ENCODE data around the gene GALR3.
A peak's percentile ranks its signal among the peaks of the same experiment; 100 is the strongest.

Gene GALR3

DNA sequence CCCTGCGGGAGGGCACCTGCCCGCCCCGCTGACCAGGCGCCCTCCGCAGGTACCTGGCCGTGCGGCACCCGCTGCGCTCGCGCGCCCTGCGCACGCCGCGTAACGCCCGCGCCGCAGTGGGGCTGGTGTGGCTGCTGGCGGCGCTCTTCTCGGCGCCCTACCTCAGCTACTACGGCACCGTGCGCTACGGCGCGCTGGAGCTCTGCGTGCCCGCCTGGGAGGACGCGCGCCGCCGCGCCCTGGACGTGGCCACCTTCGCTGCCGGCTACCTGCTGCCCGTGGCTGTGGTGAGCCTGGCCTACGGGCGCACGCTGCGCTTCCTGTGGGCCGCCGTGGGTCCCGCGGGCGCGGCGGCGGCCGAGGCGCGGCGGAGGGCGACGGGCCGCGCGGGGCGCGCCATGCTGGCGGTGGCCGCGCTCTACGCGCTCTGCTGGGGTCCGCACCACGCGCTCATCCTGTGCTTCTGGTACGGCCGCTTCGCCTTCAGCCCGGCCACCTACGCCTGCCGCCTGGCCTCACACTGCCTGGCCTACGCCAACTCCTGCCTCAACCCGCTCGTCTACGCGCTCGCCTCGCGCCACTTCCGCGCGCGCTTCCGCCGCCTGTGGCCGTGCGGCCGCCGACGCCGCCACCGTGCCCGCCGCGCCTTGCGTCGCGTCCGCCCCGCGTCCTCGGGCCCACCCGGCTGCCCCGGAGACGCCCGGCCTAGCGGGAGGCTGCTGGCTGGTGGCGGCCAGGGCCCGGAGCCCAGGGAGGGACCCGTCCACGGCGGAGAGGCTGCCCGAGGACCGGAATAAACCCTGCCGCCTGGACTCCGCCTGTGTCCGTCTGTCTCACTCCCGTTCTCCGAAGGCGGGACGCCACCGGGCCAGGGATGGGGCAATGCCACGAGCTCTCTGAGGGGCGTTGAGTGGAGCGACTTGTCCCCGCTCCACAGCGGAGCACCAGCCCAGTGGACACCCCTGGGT lies 1.8 kb downstream of the GALR3 start:
- no peak for DNase-seq (ENCODE audit: low read depth)

- no peak for DNase-seq (ENCODE audit: low read depth)
Measured at GRCh38 chr22:37827056-37827455, 3.9 kb downstream of the GALR3 start.

DNA sequence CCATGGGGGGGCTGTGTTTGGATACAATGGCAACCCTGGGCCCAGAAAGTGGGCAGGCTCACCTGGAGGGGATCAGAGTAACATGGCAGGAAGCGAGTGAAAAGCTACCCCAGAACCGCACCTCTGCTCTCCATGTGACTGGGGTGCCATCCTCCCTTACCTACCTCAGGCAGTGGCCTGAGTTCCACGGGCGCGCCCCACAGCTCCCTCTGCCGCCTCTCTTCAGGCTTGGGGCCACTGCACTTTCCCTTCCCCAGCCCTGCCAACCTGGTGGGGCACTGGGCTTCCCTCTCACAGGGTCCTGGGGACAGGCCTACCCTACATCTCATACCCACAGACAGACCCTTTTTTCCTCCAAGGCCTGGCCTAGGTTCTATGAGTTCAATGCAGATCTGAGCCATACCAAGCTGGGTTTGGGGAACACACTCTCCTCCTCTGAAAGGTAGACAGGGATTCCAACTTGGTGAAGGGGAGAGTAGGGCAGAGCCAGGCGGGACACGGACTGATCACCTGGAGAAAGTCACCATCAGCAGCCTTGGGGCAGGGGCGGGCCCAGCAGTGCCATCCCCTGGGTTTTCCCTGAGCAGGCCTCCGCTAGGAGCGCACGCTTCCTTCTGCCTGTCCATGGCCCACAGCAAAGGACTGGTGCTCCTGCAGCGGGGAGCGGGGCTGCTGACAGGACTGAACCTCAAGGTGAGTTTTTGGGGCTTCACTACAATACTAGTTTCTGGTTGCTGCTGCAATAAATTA lies 7.1 kb downstream of the GALR3 start:
- DNase-seq (ENCODE audit: low read depth), result no peak

DNA sequence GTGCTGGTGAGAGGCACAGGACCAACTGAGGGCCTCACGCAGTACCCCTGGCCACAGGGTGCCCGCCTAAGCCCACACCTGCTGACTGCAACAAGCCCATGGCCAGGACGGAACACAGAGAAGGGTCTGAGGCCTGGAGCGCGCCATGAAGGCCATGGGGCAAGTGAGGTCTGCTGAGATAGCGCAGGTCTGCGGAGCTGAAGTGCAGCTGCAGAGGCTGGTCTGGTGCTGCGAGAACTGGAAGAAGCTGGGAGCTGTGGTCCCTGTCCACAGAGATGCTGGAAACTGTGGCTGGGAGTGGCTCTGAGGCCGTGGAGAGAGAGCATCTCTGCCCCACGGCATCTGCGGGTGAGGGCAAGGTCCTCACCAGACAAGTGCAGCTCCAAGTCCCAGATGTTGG lies 8.3 kb downstream of the GALR3 start:
- DNase-seq (ENCODE audit: low read depth), result no peak

- DNase-seq (ENCODE audit: low read depth), result no peak
Measured at GRCh38 chr22:37832022-37832857, 9.1 kb downstream of the GALR3 start.

GRCh38 chr22:37842015-37842793 lies 19.0 kb downstream of the GALR3 start:
- DNase-seq (ENCODE audit: low read depth), result no peak

- no peak for DNase-seq (ENCODE audit: low read depth)
Measured at GRCh38 chr22:37843741-37844089, 20.5 kb downstream of the GALR3 start.

GRCh38 chr22:37844904-37845329 lies 21.7 kb downstream of the GALR3 start:
- DNase-seq (ENCODE audit: low read depth), result no peak

GRCh38 chr22:37846433-37846832 lies 23.3 kb downstream of the GALR3 start:
- no peak for DNase-seq (ENCODE audit: low read depth)

DNA sequence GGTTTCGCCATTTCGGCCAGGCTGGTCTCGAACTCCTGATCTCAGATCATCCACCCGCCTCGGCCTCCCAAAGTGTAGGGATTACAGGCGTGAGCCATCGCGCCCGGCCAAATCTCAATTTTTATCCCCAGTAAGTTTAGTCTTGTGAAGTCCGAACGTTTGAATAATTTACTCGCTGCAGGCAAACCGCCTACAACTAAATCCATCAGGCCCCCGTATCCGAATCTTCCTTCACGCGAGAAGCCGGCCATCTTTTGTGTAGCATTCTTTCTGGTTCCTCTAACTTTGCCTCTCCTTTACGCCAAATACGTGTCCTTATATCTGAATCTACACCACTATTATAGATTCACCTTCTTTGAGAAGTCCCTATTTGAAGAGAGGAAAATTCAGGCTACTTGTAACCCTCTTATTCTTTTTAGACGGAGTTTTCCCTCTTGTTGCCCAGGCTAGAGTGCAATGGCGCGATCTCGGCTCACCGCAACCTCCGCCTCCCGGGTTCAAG lies 25.5 kb downstream of the GALR3 start:
- no peak for DNase-seq (ENCODE audit: low read depth)

DNA sequence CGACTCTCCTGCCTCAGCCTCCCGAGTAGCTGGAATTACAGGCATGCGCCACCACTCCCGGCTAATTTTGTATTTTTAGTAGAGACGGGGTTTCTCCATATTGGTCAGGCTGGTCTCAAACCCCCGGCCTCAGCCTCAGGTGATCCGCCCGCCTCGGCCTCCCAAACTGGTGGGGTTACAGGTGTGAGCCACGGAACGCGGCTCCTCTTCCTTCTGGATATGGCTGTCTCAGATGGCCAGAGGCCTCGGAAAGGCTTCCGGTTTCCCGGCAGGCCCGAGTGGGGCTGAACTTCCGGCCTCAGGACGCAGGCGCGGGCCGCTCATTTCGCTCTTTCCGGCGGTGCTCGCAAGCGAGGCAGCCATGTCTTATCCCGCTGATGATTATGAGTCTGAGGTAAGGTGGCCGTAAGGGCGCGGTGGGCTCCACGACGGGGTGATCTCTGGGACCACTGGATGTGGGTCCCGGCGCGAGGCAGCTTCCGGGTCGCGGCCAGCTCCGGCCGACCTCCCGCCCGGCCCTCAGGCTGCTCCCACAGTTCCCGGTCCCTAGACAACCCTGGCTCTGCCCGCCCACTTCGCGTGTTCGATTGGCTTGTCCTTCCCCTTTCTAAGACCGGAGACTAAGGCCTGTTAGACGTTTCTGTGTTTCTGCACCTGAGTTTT lies 26.0 kb downstream of the GALR3 start, which contains the start of gene EIF3L:
EIF3L (plus strand) TSS at position 331 of the 663 bp plus-strand sequence; CDS start at position 362, 31 bp downstream.
- peak; percentile 53 for DNase-seq (ENCODE audit: low read depth)

DNA sequence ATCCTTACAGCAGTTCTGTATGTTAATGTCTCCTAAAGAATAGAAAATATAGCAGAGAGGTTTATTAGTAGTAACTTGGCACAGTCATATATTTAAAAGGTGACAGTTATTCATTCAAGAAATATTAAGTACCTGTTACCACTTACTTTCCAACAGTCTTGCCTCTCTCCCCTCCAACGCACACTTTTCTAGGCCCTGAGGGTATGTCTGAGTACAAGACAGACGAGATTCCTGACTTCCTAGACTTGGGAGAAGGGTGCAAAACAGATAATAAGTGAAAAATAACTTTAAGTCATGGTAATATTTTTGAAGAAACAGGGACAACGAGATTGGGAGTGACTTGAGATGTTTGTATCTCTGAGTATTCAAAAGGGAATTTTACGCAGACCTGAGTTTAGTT lies 27.6 kb downstream of the GALR3 start:
- DNase-seq (ENCODE audit: low read depth), result no peak

DNA sequence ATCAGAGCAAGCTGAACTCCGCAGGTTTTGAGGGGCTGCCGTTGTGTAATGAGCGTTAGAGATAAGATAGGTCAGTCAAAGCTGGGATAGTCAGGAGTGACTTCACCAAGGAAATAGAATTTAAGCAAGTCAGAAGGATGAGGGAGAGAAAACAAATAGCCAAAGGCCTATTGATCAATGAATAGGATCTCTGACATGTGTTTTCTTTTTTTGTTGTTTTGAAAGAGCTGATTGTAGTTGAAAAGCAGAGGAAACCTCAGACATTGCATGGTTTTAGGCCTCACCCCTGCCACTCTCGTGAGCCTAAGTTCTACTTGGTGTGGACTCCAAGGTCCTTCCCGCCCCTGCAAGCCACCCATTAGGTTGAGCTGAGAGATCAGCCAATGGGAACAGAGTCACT lies 29.2 kb downstream of the GALR3 start:
- DNase-seq (ENCODE audit: low read depth), result no peak

DNA sequence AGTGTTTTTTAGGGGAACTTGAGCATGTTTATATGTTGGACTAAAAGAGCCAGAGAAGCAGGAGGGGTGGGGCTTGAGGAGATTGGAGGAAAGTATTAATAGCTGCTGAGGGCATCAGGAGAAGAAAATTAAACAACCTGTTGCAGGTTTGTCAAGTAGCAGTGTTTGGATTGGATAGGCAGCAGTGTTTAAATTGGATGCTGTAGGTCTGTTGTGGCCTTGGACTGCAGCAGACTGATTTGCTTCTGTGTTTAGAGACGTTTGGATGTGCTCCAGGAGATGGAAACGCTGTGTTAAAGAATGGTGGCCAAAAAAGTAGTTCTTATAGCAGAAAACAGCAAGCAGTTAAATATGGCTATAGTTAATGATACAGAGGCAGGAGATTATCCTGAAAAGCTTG lies 31.8 kb downstream of the GALR3 start:
- DNase-seq (ENCODE audit: low read depth), result no peak

- DNase-seq (ENCODE audit: low read depth), result no peak
Measured at GRCh38 chr22:37855462-37855861, 32.3 kb downstream of the GALR3 start.

DNA sequence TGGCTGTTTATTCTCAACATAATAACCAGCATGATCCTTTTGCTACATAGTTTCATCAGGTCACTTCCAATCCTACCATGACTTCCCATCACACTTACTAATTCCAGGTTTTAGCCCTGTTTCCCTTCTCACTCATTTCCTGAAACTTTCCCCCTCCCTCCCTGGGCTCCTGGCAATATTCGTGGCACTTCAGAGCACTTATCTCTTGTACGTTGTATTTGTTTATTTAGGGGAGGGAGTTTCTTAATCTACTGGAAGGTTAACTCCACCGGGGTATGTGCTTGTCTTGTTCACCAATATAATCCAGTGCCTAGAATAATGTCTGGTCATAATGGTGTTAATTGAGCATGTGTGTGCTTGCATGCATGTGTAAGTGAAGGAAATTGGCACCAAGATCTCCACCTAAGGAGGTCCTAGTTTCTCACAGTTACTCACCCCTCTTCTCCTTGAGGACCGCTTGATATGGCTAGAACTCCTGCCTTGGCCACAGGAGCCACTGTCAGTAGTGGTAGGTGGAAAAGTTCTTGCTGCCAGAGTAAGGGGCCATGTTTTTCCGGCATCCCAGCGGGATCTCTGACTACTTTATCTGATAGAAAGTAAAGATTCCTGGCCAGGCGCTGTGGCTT lies 37.7 kb downstream of the GALR3 start:
- DNase-seq (ENCODE audit: low read depth), result no peak

- DNase-seq (ENCODE audit: low read depth), result no peak
Measured at GRCh38 chr22:37862570-37863325, 39.6 kb downstream of the GALR3 start.

DNA sequence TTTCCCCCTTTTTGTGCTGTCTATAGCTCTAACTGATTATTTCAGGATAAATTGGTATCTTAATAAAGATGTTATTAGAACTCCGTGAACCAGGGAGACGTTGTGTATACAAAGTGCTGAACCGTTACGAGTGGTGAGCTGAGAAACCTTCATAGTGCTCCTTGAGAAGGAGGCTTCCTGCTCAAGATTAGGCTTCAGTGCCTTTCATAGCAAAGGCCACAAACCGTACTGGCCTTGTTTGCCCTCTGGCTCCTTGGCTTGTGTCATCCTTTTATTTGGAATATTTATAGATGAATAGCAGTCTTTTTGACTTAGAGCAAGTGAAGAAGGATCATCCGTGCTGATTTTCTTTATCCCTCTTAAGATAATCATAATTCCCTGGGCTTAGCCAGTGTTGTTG lies 42.3 kb downstream of the GALR3 start:
- no peak for DNase-seq (ENCODE audit: low read depth)

- DNase-seq (ENCODE audit: low read depth), result no peak
Measured at GRCh38 chr22:37870273-37870672, 47.1 kb downstream of the GALR3 start.

Data from GM04503 (cell line).